Activated CD8-positive, alpha-beta memory T cell treated with anti-CD3 and anti-CD28 coated beads, Interleukin-2, amount 50 U/mL, for 1 hour (primary cell): Measurements from ENCODE around the gene TRIO.
"Not testable (repeated sequence)": the region's sequence is repeated elsewhere in the genome, so short reads cannot be mapped to it uniquely, and the experiment has no call there.

Experiments used
- DNase-seq: peaks from one replicate; pipeline ENCODE4 v3.0.0-alpha.2; 2020; ENCODE audit errors: extremely low read depth

TRIO gene

GRCh38 chr5:14552017-14552416 lies 408.9 kb downstream of the TRIO start:
- DNase-seq: no peak

DNA sequence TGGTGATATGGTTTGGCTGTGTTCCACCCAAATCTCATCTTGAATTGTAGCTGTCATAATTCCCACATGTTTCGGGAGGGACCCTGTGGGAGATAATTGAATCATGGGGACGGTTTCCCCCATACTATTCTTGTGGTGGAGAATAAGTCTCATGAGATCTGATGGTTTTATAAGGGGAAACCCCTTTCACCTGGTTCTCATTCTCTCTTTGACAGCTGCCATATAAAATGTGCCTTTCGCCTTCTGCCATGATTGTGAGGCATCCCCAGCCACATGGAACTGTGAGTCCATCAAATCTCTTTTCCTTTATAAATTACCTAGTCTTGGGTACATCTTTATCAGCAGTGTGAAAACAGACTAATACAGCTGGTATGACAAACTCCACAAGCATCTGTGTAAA lies 411.1 kb downstream of the TRIO start:
- not testable (repeated sequence) for DNase-seq

GRCh38 chr5:14556015-14556414 lies 412.9 kb downstream of the TRIO start:
- no peak for DNase-seq

- no peak for DNase-seq
Measured at GRCh38 chr5:14557203-14557770, 414.1 kb downstream of the TRIO start.

DNA sequence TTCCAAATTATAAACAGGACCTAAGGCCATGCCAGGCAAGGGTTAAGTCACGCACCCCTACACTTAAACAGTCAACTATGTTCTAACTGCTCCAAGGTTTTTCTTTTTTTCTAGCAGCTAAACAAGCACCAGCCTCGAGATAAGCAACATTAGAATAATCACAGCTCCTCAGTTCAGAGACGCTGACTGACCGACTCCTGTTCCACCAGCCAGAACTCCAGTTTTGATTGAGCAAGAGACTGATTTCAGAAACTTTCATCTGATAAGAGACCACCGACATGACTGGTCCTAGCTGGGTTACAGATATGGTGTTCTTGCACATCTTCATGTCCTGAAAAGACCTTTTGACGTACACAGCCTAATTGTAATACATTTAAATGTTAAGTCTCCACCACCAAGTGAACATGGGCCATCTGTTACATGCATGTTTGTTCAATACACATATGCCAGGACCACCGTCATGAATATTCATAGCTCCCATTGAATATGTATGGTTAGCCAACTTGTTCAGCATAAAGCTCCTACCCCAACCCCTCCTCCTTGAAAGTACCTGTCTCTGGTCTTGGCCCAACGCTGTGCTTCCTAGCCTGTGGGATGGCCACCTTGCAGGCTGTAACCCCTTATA lies 414.8 kb downstream of the TRIO start:
- no peak for DNase-seq
